Esophagus muscularis mucosa (tissue), 3 donors: ENCODE measurements around the gene PEX26.

Source experiments
- POLR2A ChIP-seq: fragments of 450-650 bp; IDR thresholded peaks from one replicate; pipeline ENCODE4 v1.6.1; 2017; ENCODE audit warnings: antibody characterized with exemption, moderate library complexity, mild to moderate bottlenecking, low read depth
- POLR2AphosphoS5 ChIP-seq, 2 donors: sonication (generic); formaldehyde crosslinking; IDR thresholded peaks; one replicate each; pipeline ENCODE4 v1.6.1; 2017; ENCODE audit warnings: antibody characterized with exemption in 2 of 2
- TF ChIP-seq, protein P1 (sequence below), 3 experiments: fragments of 200-600 bp in 2 of 3; fragments of 450-650 bp in 1 of 3; sonication (generic) in 2 of 3; IDR thresholded peaks; one replicate each; pipeline ENCODE4 v1.5.1; 2017 to 2019; ENCODE audit warnings: antibody characterized with exemption in 3 of 3, mild to moderate bottlenecking in 2 of 3, moderate library complexity in 1 of 3

DNA sequence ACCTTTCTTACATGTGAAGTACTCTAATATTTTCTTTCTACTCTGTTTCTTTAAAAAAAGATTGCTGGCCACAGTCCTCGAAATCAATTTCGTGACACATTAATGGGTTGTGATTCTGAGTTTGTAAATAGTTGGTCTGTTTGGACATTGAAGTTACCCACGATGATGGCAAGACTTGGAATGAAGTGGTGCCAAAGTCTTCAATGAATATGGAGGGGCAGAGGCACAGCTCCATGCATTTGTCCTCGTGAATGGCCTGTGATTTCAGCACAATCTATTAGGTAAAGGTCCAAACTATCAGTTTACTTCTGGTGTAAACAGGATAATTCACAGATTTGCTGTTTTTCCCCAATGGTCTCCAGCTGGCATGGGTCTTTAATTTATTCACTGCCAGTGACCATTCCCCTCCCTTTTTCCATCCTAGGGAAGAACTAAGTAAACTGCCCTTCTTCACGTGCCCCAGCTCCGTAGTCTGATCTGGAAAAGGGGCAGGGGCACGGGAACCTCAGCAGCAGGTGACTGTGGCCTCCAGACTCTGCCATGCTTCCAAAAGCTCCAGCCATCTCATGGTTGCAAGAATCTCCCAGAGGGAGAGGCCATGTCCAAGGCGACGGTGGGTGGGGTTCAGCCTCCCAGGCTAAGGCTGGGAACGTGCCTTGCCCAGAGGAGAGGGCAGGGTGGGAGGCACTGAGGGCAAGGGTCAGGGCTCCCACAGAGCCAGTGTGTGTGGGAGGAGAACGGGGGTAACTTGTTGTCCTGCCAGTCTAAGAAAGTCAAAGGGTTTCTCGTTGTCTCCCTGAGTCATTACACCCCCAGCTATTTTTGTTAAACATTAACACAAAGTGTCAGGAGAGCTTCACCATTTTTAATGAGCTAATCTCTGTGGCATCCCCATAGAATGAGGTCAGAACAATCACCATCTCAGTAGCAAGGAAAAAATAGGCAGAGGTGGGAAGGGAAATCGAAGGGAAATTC lies 16.9 kb upstream of the PEX26 start:
- TF ChIP-seq POLR2A (no peak), POLR2AphosphoS5 (IDR thresholded peaks at IDR 0.05) (no peak)
- TF ChIP-seq, protein P1, sequence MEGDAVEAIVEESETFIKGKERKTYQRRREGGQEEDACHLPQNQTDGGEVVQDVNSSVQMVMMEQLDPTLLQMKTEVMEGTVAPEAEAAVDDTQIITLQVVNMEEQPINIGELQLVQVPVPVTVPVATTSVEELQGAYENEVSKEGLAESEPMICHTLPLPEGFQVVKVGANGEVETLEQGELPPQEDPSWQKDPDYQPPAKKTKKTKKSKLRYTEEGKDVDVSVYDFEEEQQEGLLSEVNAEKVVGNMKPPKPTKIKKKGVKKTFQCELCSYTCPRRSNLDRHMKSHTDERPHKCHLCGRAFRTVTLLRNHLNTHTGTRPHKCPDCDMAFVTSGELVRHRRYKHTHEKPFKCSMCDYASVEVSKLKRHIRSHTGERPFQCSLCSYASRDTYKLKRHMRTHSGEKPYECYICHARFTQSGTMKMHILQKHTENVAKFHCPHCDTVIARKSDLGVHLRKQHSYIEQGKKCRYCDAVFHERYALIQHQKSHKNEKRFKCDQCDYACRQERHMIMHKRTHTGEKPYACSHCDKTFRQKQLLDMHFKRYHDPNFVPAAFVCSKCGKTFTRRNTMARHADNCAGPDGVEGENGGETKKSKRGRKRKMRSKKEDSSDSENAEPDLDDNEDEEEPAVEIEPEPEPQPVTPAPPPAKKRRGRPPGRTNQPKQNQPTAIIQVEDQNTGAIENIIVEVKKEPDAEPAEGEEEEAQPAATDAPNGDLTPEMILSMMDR (IDR thresholded peaks at IDR 0.05) = no peak
